ENCODE data around the gene C8B.

The C8B gene

GRCh38 chr1:56972976-56973375, 7.2 kb upstream of the C8B start:
- DNase-seq (ENCODE audit: low read depth) = no peak

DNA sequence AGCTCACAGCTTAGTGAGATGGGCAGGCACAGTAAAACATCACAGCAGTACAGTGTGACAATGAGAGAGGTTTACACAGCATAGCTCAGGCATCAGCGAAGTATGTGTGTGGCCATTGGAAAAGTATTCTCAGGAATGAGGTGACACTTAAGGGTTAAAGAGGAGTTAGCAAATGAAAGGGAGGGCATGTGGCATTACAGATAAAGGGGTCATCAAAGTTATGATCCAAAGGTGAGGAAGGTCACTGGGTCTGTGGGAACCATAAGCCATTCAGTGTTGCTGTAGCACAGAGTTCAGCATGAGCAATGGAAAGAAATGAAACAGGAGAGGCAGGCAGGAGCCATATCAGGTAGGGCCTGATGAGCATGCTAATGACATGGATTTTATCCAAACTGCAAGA, 4.5 kb upstream of the C8B start:
- DNase-seq (ENCODE audit: low read depth) = no peak

DNA sequence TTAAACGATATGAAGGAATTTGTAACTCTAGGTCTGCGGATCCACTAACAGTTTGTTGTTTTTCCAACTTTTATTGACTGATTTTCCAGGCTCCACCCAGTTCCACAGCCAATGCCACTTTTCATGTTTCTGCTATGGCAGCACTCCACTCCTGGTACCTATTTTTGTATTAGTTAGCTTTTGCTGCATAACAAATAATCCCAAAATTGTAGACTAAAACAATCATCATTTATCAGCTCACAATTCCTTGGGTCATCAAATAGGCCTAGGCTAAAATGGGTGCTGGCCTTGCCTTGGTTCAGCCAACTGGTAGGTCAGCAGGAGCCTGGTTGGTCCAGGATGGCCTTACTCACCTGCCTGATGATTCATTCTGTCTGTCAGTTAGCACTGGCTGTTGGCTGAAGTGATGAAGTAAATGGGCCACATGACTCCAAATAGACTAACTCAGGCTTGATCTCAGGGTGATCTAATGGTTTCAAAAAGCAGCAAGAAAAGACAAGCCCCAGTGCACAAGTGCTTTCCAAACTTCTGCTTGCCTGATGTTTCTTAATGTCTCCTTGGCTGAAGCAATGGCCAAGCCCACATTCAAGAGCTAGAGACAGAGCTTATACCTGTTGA, 3.2 kb upstream of the C8B start:
- no peak for DNase-seq (ENCODE audit: low read depth)

DNA sequence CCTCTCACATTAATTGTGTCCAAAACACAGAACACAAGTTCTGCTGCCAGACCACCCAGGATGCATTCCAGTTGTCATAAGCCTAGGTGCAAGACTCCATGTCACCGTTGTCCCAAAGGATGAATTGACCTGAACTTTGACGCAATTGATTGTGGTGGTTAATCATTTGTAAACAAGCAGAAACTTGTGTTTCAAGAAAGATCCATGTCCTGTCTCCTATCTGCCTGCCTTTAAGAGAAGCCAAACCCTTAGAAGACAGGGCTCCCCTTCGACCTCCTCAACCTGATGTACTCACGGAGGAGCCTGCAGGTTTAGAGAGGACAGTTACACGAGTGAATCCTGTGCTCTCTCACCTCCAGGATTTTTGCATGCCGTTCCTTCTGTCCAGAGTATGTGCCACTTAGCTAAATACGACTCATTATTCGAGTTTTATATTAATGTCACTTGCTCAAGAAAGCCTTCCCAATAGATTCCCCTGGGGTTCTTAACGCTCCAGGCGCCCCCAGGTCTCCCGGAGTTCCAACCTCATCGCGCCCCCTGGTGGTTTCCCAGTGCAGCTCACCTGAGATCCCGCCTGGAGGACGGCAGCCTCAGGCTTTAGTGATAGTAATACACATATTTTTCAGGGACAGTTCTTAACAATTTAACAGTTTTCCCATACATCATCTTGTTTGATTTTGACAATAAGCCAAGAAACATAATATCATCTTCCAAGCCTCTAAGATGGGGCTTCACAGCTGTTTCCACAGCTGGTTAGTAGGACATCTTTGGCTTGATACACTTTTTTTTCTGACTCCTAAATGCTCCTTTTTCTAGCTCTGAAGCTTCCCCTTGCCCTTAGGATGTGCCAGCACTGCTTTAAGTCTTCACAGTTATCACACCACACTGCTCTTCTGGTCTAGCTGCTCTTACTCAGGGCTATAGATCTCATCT, 2.4 kb upstream of the C8B start:
- DNase-seq (ENCODE audit: low read depth) = no peak

DNA sequence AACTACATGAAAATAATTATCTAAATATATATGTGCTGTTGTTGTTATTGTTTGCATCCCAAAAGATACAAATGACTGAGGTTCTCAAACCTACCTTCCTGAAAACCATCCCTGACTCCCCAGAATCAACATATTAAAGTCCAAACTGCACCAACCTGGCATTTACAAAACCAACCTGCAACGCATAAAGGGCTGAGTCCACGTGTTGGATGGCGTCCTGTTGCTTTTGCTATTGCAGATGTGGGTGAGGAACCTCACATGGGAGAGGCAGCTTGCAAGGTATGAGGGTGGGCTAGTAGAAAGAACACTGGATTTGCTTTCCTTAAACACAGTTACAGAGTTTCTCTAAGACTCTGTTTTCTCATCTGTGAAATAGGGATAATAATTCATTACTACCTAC, 1.5 kb upstream of the C8B start:
- DNase-seq (ENCODE audit: low read depth) = no peak

GRCh38 chr1:56966698-56966999, 834 bp upstream of the C8B start:
- no peak for DNase-seq (ENCODE audit: low read depth)

- DNase-seq (ENCODE audit: low read depth) = no peak
These were observed 624 bp downstream of the C8B start for GRCh38 chr1:56965191-56965590.

DNA sequence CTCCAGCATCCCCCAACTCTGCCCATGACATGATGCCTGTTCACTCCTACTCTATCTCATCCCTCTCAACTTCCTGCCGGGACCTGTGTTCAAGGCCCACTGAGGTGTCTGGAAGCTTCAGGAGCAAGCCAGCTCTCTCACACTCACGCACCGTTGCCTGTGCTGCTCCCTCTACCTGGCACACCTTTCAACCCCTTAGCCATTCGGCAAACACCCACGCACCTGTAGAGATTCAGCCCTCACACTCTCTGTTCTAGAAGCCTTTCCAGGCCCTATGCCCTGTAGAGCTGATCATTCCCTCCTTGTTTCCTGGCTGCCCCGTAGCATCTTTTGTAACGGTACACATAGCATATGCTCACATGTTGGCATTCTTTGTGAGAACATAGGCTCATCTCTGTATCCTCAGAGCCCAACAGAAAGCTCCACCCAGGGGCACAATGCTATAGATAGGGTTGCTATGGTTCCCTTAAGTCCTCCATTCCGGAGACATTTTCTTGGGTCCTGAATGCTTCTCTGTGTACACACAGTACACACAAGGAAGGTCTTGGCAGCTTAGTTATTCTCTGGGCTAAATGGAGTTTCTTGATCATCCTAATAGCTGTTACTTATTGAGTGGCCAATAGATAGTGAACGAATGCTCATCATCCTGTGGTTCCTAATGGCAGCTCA, 1.3 kb downstream of the C8B start:
- DNase-seq (ENCODE audit: low read depth) = no peak

GRCh38 chr1:56963667-56964066, 2.1 kb downstream of the C8B start:
- no peak for DNase-seq (ENCODE audit: low read depth)

DNA sequence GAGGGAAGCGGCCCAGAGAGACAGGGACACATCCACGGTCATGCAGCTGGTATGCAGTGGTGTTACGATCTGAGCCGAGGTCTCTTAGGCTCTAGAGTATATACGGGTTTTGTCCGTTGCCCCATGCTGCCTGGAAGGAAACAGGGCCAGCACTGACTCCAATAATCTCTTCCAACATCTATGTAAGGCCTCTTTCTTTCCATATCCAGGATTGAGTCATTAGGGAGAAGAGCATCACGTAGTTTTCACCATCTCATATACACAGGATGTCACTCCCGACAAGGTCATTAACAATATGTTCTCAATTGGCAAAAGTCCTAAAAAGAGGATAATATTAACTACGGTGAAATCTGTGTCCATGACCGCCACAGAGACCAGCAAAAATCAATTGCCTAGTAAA, 4.4 kb downstream of the C8B start:
- no peak for DNase-seq (ENCODE audit: low read depth)

DNA sequence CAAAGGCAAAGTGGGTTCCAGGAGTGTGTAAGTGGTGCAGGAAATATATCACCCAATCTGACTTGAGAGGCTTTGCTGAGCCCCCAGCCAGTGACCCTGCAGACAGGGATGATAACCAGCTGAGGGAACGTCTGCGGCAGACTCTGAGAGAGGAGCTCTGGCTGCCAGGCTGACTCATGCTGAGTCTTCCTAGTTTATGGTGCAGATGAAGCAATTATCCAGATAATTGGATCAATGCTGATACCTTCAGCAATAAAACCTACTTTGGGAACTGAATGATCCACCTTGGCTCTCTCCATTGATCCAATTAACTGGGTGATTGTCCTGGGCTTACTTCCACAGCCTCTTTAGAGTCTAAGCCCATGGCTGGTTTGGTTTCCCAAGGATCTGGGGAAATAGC, 7.3 kb downstream of the C8B start:
- no peak for DNase-seq (ENCODE audit: low read depth)

- DNase-seq (ENCODE audit: low read depth) = no peak
These were observed 7.9 kb downstream of the C8B start for GRCh38 chr1:56957931-56958330.

GRCh38 chr1:56954664-56955063, 11.2 kb downstream of the C8B start:
- no peak for DNase-seq (ENCODE audit: low read depth)

DNA sequence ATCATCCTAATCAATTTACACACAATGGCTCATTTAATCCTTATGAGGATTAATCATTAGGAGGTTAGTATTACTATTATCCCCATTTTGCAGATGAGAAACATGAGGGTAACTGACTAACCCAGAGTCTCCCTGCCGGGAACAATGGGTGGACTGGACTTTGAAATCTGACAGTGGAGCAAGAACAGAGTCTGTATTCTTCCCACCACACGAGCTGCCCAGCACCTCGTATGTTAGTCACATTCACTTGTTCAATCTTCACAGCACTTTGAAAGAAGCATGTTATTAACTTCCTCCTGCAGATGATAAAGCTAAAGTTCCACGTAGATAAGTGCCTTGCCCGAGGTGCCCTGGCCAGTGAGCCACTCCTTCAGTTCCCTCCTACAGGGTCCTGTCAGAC, 12.4 kb downstream of the C8B start:
- no peak for DNase-seq (ENCODE audit: low read depth)

- DNase-seq (ENCODE audit: low read depth) = no peak
These were observed 13.3 kb downstream of the C8B start for GRCh38 chr1:56952501-56952900.

DNA sequence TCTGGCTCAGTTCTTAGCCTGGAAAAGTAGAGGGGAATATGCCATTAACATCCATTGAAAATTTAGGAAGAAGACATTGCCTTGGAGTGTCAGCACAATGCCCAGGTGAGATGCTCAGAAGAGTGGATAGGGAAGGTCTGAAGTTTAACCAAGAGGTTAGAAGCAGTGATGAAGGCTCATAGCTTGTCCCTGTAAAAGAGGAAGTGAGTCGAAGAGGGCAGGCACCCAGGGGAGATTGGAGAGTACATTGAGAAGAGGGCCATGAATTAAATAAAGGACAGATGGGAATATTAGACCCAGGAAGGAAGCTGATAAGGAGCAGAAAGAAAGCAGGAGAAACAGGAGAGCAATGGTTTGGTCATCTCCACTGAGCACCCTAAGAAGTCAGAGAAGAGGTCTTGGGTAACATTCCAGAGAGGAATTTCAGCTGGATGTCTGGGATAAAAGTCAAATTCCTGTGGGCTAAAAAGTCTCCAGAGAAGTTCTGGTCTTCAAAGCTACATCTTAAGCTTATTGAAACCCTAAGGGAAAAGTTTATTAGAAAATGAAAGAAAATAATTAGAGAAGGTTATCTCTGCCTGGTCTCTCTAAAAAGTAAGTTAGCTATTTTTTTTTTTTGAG, 17.3 kb downstream of the C8B start:
- no peak for DNase-seq (ENCODE audit: low read depth)

DNA sequence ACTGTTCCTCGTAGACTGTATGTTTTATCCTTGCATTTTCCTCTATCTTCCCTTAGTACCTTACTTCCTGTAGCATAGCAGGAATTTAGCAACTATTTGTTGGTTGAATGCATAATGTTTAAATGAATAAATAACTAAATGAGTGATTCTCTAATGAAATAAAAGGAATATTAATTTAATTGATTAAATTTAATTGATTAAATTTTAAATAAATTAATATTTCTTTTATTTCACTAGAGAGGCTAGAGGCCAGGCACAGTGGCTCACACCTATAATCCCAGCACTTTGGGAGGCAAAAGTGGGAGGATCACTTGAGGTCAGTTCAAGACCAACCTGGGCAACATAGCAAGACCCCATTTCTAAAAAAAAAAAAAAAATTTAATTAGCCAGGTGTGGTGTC, 25.8 kb downstream of the C8B start:
- DNase-seq (ENCODE audit: low read depth) = no peak

GRCh38 chr1:56939209-56939608, 26.6 kb downstream of the C8B start:
- no peak for DNase-seq (ENCODE audit: low read depth)

- DNase-seq (ENCODE audit: low read depth) = no peak
These were observed 27.2 kb downstream of the C8B start for GRCh38 chr1:56938646-56939045.

DNA sequence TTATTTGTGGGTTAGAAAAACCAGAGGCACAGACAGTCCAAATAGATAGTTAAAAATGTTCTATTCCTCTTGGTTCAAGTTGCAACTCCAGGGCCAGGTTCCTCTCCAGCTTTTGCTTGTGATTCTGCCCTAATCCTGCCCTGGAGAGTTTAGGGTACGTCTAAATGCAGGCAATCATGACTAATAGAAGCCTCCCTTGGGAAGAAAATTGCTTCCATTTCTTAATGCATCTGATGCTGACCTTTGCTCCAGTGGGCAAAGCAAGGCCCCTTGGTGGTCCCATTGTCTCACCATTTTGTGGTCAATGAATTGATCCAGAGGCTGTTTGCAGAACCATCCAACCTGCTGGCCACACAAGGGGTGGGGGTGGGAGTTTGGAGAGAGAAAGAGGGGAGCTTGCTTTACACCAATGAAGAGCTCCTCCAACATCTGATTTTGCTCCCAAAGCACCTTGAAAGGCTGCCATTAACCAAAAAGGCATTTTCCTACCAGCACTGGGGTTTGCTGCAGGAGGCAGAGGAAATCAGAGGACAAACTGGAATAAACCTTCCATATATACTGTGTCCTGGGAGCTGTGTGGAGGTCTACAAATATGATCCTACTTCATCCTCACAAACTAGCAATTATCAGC, 31.3 kb downstream of the C8B start:
- DNase-seq (ENCODE audit: low read depth) = no peak

DNA sequence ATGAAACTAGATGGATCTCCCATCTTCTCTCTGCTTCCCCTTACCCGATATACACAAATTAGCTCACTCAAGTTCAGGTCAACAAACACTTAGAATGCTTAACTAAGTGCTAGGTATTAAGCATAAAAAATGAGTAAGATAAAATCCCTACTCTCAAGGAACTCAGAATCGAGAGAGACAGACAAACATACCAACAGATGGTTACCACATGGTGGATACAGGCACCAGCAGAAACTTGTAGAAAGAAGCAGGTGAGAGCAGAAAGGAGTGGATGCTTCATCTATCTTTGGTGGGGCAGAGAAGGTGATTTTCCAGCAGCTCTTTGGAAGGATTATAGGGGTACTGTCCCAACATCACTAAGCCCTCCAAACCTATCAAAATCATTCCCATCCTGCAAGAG, 32.2 kb downstream of the C8B start:
- DNase-seq (ENCODE audit: low read depth) = no peak

GRCh38 chr1:56933161-56933560, 32.7 kb downstream of the C8B start:
- no peak for DNase-seq (ENCODE audit: low read depth)

All from activated T-helper 9 cell treated with anti-CD3 and anti-CD28 coated beads, Interleukin-2, amount 50 U/mL, for 16 hours (primary cell).